SJCRH30 (cell line): Measurements from ENCODE around the gene SLC26A2. TPM values are rescaled to one million over a fixed set of nuclear protein-coding genes. Genes with fewer than 3 reads are reported as not detected.
"Not testable (repeated sequence)": the region's sequence is repeated elsewhere in the genome, so short reads cannot be mapped to it uniquely, and the experiment has no call there.

Source experiments
- DNase-seq, 2 experiments: peaks; one replicate each; pipeline ENCODE4 v3.0.0-alpha.2; 2015 to 2020
- H3K27ac ChIP-seq: fragments of 250-450 bp; sonication (Bioruptor Pico); 2 replicates; pipeline ENCODE4 v1.5.1; 2020; ENCODE audit warnings: mild to moderate bottlenecking, moderate library complexity
- H3K27me3 ChIP-seq: fragments of 250-450 bp; sonication (Bioruptor Pico); 2 replicates; pipeline ENCODE4 v1.5.1; 2020; ENCODE audit warnings: mild to moderate bottlenecking, moderate library complexity
- H3K36me3 ChIP-seq: fragments of 250-450 bp; sonication (Bioruptor Pico); 2 replicates; pipeline ENCODE4 v1.5.1; 2020; ENCODE audit warnings: mild to moderate bottlenecking, moderate library complexity
- H3K4me1 ChIP-seq: fragments of 250-450 bp; sonication (Bioruptor Pico); 2 replicates; pipeline ENCODE4 v1.5.1; 2020; ENCODE audit warnings: mild to moderate bottlenecking, moderate library complexity
- H3K4me3 ChIP-seq: fragments of 250-450 bp; sonication (Bioruptor Pico); 2 replicates; pipeline ENCODE4 v1.5.1; 2020; ENCODE audit warnings: mild to moderate bottlenecking, moderate library complexity
- H3K9me3 ChIP-seq: fragments of 250-450 bp; sonication (Bioruptor Pico); replicated peaks from 2 replicates; pipeline ENCODE4 v1.5.1; 2020; ENCODE audit warnings: mild to moderate bottlenecking, moderate library complexity
- total RNA-seq: library from RNA; depleted of rRNA; stranded (reverse); fragments of >200 nt; shearing (Covaris generic); gene quantifications from 2 replicates; pipeline ENCODE4 v1.2.3, GENCODE V29; 2014

The SLC26A2 gene
- total RNA-seq, 1 experiment from 2014 or later = 52.4 TPM

DNA sequence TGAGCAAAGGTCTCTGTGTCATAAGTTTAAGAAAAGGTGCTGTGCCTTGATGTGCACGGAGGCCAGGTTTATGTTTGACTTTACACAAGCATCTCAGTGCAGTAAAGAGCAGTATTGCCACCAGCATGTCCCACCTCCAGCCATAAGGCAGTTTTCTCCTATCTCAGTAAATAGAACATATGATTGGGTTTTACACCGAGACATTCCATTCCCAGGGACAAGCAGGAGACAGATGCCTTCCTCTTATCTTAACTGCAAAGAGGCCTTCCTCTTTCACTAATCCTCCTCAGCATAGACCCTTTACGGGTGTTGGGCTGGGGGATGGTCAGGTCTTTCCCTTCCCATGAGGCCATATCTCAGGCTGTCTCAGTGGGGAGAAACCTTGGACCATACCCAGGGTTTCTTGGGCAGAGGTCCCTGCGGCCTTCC, 17.8 kb upstream of the SLC26A2 start:
- H3K4me1 ChIP-seq = peaks cover 32% of the 10 kb centered on the region
- H3K27ac ChIP-seq, H3K27me3 ChIP-seq, H3K9me3 ChIP-seq, DNase-seq, H3K4me3 ChIP-seq, H3K36me3 ChIP-seq: not testable (repeated sequence)

DNA sequence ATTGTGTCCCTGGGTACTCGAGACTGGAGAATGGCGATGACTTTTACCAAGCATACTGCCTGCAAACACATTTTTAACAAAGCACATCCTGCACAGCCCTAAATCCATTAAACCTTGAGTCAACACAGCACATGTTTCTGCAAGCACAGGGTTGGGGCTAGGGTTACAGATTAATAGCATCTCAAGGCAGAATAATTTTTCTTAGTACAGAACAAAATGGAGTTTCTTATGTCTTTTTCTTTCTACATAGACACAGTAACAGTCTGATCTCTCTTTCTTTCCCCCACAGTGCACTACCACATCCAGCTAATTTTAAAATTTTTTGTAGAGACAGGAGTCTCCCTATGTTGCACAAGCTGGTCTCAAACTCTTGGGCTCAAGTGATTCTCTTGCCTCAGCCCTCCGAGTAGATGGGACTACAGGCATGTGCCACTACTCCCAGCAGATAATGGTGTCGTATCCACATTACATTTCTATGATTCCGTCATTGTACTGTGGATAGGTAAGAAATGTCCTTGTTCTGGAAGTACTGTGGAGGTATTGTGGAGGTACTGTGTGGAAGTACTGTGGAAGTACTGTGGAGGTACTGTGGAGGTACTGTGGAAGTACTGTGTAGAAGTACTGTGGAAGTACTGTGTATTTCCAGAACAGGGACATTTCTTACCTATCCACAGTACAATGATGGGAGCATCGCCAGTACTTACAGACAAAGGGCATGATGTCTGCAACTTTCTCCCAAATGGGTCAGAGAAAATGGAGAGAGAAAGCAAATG, 17.2 kb upstream of the SLC26A2 start:
- not testable (repeated sequence) for DNase-seq, H3K27me3 ChIP-seq, H3K9me3 ChIP-seq, H3K27ac ChIP-seq, H3K4me3 ChIP-seq, H3K36me3 ChIP-seq
- peaks cover 26% of the 10 kb centered on the region for H3K4me1 ChIP-seq

GRCh38 chr5:149944666-149945065, 15.9 kb upstream of the SLC26A2 start, which contains the start of gene PDE6A:
Gene PDE6A (minus strand): TSS chr5:149944793. CDS start chr5:149944673, 120 bp downstream.
- peaks cover 14% of the 10 kb centered on the region for H3K4me1 ChIP-seq
- no peak within 1 kb of the TSS for H3K4me3 ChIP-seq
- no peaks in the 10 kb centered on the region for H3K36me3 ChIP-seq
- DNase-seq = no peak
- H3K9me3 ChIP-seq = no peaks in the 10 kb centered on the region
- H3K27me3 ChIP-seq = no peaks in the 10 kb centered on the region
- no peak within 1 kb of the TSS for H3K27ac ChIP-seq

DNA sequence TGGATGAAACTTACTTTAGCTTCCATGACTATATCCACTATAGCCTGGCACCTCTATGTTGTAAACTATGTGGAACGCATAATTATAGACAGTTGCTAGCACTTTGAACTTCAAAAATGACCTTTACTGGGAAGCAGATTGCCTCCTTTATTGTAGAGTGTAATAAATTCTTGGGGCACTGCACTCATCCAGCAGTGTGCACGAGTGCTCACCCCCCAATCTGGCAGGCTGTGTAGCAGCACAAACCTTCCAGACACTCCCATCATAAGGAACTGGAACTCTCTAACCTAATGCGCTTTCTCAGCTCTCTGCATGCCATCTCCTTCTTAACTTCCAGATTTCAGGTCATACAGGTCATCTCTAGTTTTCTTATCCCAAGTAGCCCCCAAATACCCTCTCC, 14.4 kb upstream of the SLC26A2 start:
- no peak for DNase-seq
- H3K27me3 ChIP-seq = no peaks in the 10 kb centered on the region
- no peak overlapping the region for H3K4me3 ChIP-seq
- peaks cover 14% of the 10 kb centered on the region for H3K4me1 ChIP-seq
- H3K36me3 ChIP-seq = no peaks in the 10 kb centered on the region
- H3K27ac ChIP-seq = no peak overlapping the region
- H3K9me3 ChIP-seq = no peaks in the 10 kb centered on the region

GRCh38 chr5:149948993-149949392, 11.6 kb upstream of the SLC26A2 start:
- Histone ChIP-seq H3K9me3 (0 out of 2 replicates have a peak, but pooled peaks cover 2% of the 10 kb centered on the region), H3K36me3 (no peaks in the 10 kb centered on the region), H3K4me1 (peaks cover 3% of the 10 kb centered on the region; the same call in 1 of the 2 replicates), H3K27ac (no peak overlapping the region), H3K4me3 (no peak overlapping the region), H3K27me3 (no peaks in the 10 kb centered on the region)
- DNase-seq = no peak

DNA sequence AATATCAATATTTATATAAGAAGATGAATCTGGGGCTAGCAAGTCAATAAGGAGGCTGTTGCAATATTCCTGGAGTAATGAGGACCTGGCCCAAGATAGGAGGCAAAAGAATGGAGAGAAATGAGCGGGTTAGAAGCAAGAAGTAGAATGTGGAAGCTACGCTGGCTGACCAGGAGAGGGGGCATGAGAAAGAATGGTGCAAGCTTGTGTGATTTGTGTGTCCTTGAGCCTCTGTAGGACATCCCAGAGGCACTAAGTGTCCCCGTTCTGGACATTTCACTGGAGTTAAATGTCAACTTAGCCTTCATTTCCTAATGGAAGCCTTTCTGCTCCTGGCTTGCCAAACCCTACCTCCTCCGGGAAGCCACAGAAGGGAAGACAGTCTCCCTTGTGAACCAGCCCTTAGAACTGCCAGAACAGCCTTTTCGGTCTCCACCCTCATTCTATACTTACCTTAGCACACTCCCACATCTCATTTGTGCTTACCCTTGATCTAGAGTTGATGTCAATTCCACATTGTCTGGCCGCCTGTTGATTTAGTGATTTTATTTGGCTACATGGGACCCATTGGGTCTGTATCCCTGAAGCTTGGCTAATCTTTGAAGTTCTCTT, 9.3 kb upstream of the SLC26A2 start:
- Histone ChIP-seq H3K27ac (no peak overlapping the region), H3K9me3 (0 out of 2 replicates have a peak, but pooled peaks cover 2% of the 10 kb centered on the region), H3K4me1 (peaks cover 8% of the 10 kb centered on the region; the same call in 1 of the 2 replicates), H3K27me3 (no peaks in the 10 kb centered on the region), H3K36me3 (no peaks in the 10 kb centered on the region), H3K4me3 (no peak overlapping the region)
- no peak for DNase-seq

DNA sequence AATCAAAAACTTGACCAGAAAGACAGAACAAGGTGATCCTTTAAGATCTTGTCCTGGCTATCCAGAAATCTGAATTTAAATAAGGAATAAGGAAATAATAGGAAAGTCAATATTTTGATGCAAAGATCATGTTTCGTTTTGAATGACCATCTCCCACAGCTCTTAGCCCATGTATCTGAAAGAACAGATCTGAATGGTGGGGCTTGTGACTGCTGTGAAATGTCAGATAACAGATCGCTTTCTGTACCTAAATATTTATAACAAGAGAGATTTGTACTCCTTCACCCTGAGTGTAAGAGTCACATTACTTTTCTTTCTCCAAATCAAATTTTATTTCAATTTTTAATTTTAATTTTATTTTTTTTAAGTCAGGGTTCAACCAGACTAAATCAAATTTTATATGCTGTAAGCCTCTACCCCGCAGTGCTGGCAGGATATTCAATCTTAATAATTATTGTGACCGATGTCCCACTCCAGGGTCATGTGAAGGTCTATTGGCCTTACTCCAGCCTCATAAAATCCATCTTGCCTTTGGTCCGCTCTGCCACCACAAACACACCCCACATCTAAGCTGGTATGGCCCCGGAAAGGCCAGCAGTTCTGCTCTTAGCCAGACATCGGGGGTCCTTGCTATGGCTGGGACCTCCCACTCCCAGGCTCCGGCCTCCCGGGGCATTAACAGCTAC, 7.0 kb upstream of the SLC26A2 start:
- 0 out of 2 replicates have a peak, but pooled peaks cover 2% of the 10 kb centered on the region for H3K9me3 ChIP-seq
- H3K36me3 ChIP-seq = no peaks in the 10 kb centered on the region
- no peak overlapping the region; the same call in 1 of the 2 replicates for H3K27ac ChIP-seq
- peaks cover 24% of the 10 kb centered on the region for H3K4me1 ChIP-seq
- H3K27me3 ChIP-seq = no peaks in the 10 kb centered on the region
- peak in 1 of 2 experiments; percentile 19 for DNase-seq
- no peak overlapping the region for H3K4me3 ChIP-seq

DNA sequence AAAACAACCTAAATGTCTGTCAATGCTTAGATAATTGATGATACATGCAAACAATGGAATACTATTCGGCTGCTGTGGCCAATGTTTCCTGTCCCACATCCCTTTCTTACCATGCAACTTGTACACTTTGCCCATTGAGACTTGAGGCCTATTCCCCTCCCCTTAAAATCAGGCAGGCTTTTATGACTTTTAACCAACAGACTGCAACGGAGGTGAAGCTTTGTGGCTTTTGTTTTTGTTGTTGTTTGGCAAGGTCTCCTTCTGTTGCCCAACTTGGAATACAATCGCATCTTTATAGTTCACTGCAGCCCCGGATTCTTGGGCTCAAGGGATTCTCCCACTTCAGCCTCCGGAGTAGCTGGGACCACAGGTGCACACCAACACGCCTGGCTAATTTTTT, 5.8 kb upstream of the SLC26A2 start:
- H3K9me3 ChIP-seq = 0 out of 2 replicates have a peak, but pooled peaks cover 2% of the 10 kb centered on the region
- H3K4me1 ChIP-seq = peaks cover 36% of the 10 kb centered on the region
- H3K4me3 ChIP-seq = no peak overlapping the region
- H3K27me3 ChIP-seq = no peaks in the 10 kb centered on the region
- no peaks in the 10 kb centered on the region for H3K36me3 ChIP-seq
- peak in 1 of 2 experiments; percentile 29 for DNase-seq
- no peak overlapping the region for H3K27ac ChIP-seq

- H3K9me3 ChIP-seq = no peaks in the 10 kb centered on the region
- H3K27me3 ChIP-seq = no peaks in the 10 kb centered on the region
- no peak overlapping the region for H3K4me3 ChIP-seq
- H3K36me3 ChIP-seq = no peaks in the 10 kb centered on the region
- H3K27ac ChIP-seq = peak overlapping the region; percentile 72; the same call in 1 of the 2 replicates
- no peak for DNase-seq
- H3K4me1 ChIP-seq = peaks cover 36% of the 10 kb centered on the region
Measured at GRCh38 chr5:149956685-149957084, 3.9 kb upstream of the SLC26A2 start.

DNA sequence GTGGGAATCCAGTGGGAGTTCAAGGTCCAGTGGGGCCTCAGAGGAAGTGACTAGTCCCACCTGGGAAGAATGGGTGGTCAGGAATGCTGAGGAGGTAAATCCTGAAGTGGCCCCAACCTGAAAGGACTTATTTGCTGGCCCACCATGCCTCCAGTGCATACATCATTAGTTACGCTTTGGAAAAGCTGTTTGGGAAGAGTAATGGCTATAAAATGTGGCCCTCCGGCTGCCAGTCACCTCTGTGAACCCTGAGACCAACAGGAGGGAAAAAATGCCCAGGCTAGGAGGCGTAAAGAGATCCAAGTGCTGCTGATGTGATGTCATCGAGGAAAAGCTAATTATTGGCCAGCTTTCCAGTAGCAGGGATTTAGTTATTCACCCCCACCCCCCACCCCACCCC, 2.7 kb upstream of the SLC26A2 start:
- Histone ChIP-seq H3K27ac (peak overlapping the region; percentile 72), H3K4me3 (peak overlapping the region; percentile 76), H3K4me1 (peaks cover 36% of the 10 kb centered on the region), H3K36me3 (no peaks in the 10 kb centered on the region), H3K27me3 (no peaks in the 10 kb centered on the region), H3K9me3 (no peaks in the 10 kb centered on the region)
- DNase-seq = peak; percentile 91 to 94

GRCh38 chr5:149959406-149960236, 937 bp upstream of the SLC26A2 start:
- no peaks in the 10 kb centered on the region for H3K36me3 ChIP-seq
- no peaks in the 10 kb centered on the region for H3K27me3 ChIP-seq
- no peaks in the 10 kb centered on the region for H3K9me3 ChIP-seq
- peaks cover 31% of the 10 kb centered on the region for H3K4me1 ChIP-seq
- DNase-seq = peak; percentile 28 to 66
- H3K4me3 ChIP-seq = peak overlapping the region; percentile 76
- peak overlapping the region; percentile 72 for H3K27ac ChIP-seq

DNA sequence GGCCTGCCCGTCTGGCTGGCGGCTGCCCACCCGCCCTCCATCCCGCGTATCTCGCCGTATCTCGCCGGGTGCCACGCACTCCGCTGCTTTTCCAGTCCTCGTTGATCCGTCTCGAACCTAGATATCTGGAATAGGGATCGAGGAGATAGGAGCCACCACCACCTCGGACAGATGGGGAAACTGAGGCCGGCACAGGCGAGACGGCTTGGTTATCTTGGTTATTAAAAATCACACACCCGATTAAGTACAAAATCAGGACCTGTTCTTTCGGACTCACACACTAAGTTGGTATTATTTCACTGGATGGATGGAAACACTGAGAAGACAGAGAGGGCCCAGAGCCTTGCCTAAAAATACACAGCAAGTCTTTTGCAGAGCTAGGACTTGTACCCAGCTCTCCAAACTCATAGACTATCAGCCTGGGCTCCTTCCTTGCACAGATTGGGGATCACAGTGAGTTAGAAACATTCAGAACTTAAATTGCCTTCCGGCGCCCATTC, 678 bp downstream of the SLC26A2 start:
- Histone ChIP-seq H3K4me3 (peak overlapping the region; percentile 76), H3K9me3 (no peaks in the 10 kb centered on the region), H3K27ac (peak overlapping the region; percentile 72), H3K27me3 (no peaks in the 10 kb centered on the region), H3K4me1 (peaks cover 28% of the 10 kb centered on the region), H3K36me3 (no peaks in the 10 kb centered on the region)
- no peak for DNase-seq

- Histone ChIP-seq H3K36me3 (0 out of 2 replicates have a peak, but pooled peaks cover 2% of the 10 kb centered on the region), H3K9me3 (no peaks in the 10 kb centered on the region), H3K27me3 (no peaks in the 10 kb centered on the region), H3K4me3 (peak overlapping the region; percentile 76), H3K4me1 (peaks cover 23% of the 10 kb centered on the region), H3K27ac (no peak overlapping the region)
- peak; percentile 43 to 69 for DNase-seq
Measured at GRCh38 chr5:149961957-149962409, 1.4 kb downstream of the SLC26A2 start.
